K562 (cell line): ENCODE measurements around the gene PEDS1. TPM values are rescaled to one million over a fixed set of nuclear protein-coding genes. Genes with fewer than 3 reads are reported as not detected.

Source experiments
- ATAC-seq: fragments of 200-7000 bp; cut with Tn5 transposase; 3 replicates; pipeline ENCODE4 v1.9.1; 2020; ENCODE audit warnings: moderate library complexity
- BruUV-seq: library from RNA; stranded (reverse); fragments of 400-500 nt; replicated peaks from 2 replicates; lab custom pipeline; 2021; lab: Mats Ljungman, UMichigan
- CTCF ChIA-PET: fragments of 300-600 bp; formaldehyde crosslinking; extraction: SDS; loops from one replicate; lab custom pipeline; 2021; ENCODE audit warnings: low intra/inter-chr PET ratio; lab: Yijun Ruan, JAX
- POLR2A ChIA-PET: fragments of 300-600, 350-650 bp; sonication (Branson Sonifier 250); formaldehyde crosslinking; extraction: SDS; loops from one replicate; lab custom pipeline; 2021; ENCODE audit warnings: antibody characterized with exemption, inconsistent platforms; lab: Yijun Ruan, JAX
- DNase-seq, 4 experiments: peaks; one replicate each; pipeline versions ENCODE4 v3.0.0 to v3.0.0-alpha.2; 2011 to 2018; ENCODE audit warnings: low spot score in 3 of 4, mixed read lengths in 3 of 4; ENCODE audit errors: extremely low read depth in 1 of 4
- FAIRE-seq: peaks from 2 replicates; lab custom pipeline; 2011; peaks lifted over from hg19 to GRCh38; lab: Jason Lieb, UNC
- H2AFZ ChIP-seq: 2 replicates; pipeline ENCODE4 v1.6.0; 2011; ENCODE audit warnings: low read depth, low read length, control low read depth, inconsistent platforms
- H3K27ac ChIP-seq: fragments of 200-600 bp; 3 replicates; pipeline ENCODE4 v1.8.0; 2011; ENCODE audit warnings: low read depth, mild to moderate bottlenecking, control low read depth, inconsistent platforms, low read length, moderate library complexity, mixed read lengths; ENCODE audit errors: extremely low read depth
- H3K27me3 ChIP-seq, 2 experiments: fragments of 300-600 bp in 1 of 2; 2 replicates in 1 of 2; 3 replicates in 1 of 2; pipeline versions ENCODE4 v1.6.0 to v1.8.0; 2011; ENCODE audit warnings: inconsistent platforms in 2 of 2, low read length in 2 of 2, mild to moderate bottlenecking in 1 of 2, mixed read lengths in 1 of 2, moderate library complexity in 1 of 2; ENCODE audit not compliant: control insufficient read depth in 2 of 2, insufficient read depth in 2 of 2
- H3K36me3 ChIP-seq: fragments of 300-600 bp; 3 replicates; pipeline ENCODE4 v1.8.0; 2011; ENCODE audit warnings: mild to moderate bottlenecking, low read length, inconsistent platforms; ENCODE audit not compliant: control insufficient read depth, insufficient read depth
- H3K4me1 ChIP-seq, 2 experiments: fragments of 200-600 bp in 1 of 2; replicated peaks in 1 of 2; 2 replicates in 1 of 2; 3 replicates in 1 of 2; pipeline versions ENCODE4 v1.5.1 to v1.8.0; 2011; ENCODE audit warnings: inconsistent platforms in 2 of 2, low read length in 2 of 2, mild to moderate bottlenecking in 1 of 2, mixed read lengths in 1 of 2, moderate library complexity in 1 of 2; ENCODE audit not compliant: control insufficient read depth in 2 of 2, insufficient read depth in 2 of 2
- H3K4me2 ChIP-seq: 2 replicates; pipeline ENCODE4 v1.6.1; 2011; ENCODE audit warnings: low read length, control low read depth, inconsistent platforms, mixed read lengths; ENCODE audit not compliant: insufficient read depth
- H3K4me3 ChIP-seq: fragments of 200-600 bp; sonication (generic), shearing (Covaris generic); 2 replicates; pipeline ENCODE4 v1.5.1; 2016; ENCODE audit warnings: control low read depth, inconsistent platforms
- H3K79me2 ChIP-seq: fragments of 200-600 bp; 3 replicates; pipeline ENCODE4 v1.8.0; 2011; ENCODE audit warnings: low read length, inconsistent platforms; ENCODE audit not compliant: control insufficient read depth, insufficient read depth
- H3K9ac ChIP-seq, 2 experiments: 2 replicates each; pipeline versions ENCODE4 v1.6.0 to v1.6.1; 2011; ENCODE audit warnings: low read depth in 2 of 2, low read length in 2 of 2, control low read depth in 1 of 2, inconsistent platforms in 1 of 2, mild to moderate bottlenecking in 1 of 2, mixed read lengths in 1 of 2; ENCODE audit not compliant: insufficient read depth in 1 of 2
- H3K9me1 ChIP-seq: one replicate; pipeline ENCODE4 v1.6.0; 2011; ENCODE audit warnings: inconsistent platforms, mild to moderate bottlenecking, low read length, moderate library complexity; ENCODE audit not compliant: control insufficient read depth, insufficient read depth
- H3K9me3 ChIP-seq: replicated peaks from 2 replicates; pipeline ENCODE4 v1.5.1; 2011; ENCODE audit warnings: low read depth, low read length, inconsistent platforms; ENCODE audit not compliant: control insufficient read depth, insufficient read depth
- H4K20me1 ChIP-seq: replicated peaks from 2 replicates; pipeline ENCODE4 v1.6.1; 2011; ENCODE audit warnings: low read length, inconsistent platforms, mixed read lengths; ENCODE audit not compliant: control insufficient read depth, insufficient read depth
- POLR2AphosphoS5 ChIP-seq: IDR thresholded peaks from 2 replicates; pipeline ENCODE4 v1.6.1; 2011; ENCODE audit warnings: mild to moderate bottlenecking, low read depth, low read length, moderate library complexity; ENCODE audit not compliant: control insufficient read depth, insufficient read depth
- RBM14 ChIP-seq: fragments of 200-400 bp; formaldehyde crosslinking; IDR thresholded peaks from 2 replicates; pipeline ENCODE4 v1.6.1; 2018; ENCODE audit warnings: low read depth, mild to moderate bottlenecking, low read length, moderate library complexity, borderline replicate concordance; ENCODE audit not compliant: insufficient read depth
- ZBTB11 ChIP-seq, 3 experiments: fragments of 200-800 bp in 1 of 3; fragments of 250-450 bp in 1 of 3; fragments of 450-650 bp in 1 of 3; sonication (Bioruptor Pico) in 1 of 3; sonication (Bioruptor generic) in 1 of 3; formaldehyde crosslinking in 1 of 3; IDR thresholded peaks; 2 replicates each; pipeline versions ENCODE4 v1.6.1 to v1.8.0; 2016 to 2022; ENCODE audit warnings: mild to moderate bottlenecking in 2 of 3, missing genetic modification characterization in 2 of 3, missing compliant biosample characterization in 1 of 3, moderate library complexity in 1 of 3
- ZNF239 ChIP-seq: fragments of 250-450 bp; sonication (Bioruptor Pico); IDR thresholded peaks from 2 replicates; pipeline ENCODE4 v1.4.0; 2020; ENCODE audit warnings: mild to moderate bottlenecking
- WGBS: fragments of 100-300 bp; shearing (Covaris generic); methylation state at CpG from one replicate; pipeline ENCODE4 v1.1.6; 2016; ENCODE audit warnings: low coverage, mixed read lengths; ENCODE audit not compliant: insufficient coverage; ENCODE audit errors: missing lambda C conversion rate; 5-methylcytosine and 5-hydroxymethylcytosine counted together
- in situ Hi-C: fragments of 300-500 bp; cut with MboI; formaldehyde crosslinking; loops from 4 replicates; pipeline ENCODE4 v1.15.0; 2018; ENCODE audit warnings: inconsistent platforms, mixed read lengths
- intact Hi-C: fragments of 100-400 bp; cut with micrococcal nuclease; formaldehyde crosslinking; loops from 2 replicates; pipeline ENCODE4 v1.14.2; 2022
- polyA plus RNA-seq, 8 experiments: library from polyadenylated mRNA; depleted of rRNA in 4 of 8; stranded (reverse) in 5 of 8; unstranded in 3 of 8; fragments of >200 nt; fragmentation: Nextera tagmentation in 2 of 8; fragmentation: Illumina TruSeq in 1 of 8; extraction: Ambion mirVana in 2 of 8; extraction: Trizol in 1 of 8; gene quantifications; 2 replicates each; pipeline versions ENCODE4 v1.2.1 to v1.2.3, GENCODE V29; 2011 to 2014; ENCODE audit warnings: inconsistent platforms in 1 of 8, missing spikeins in 1 of 8
- total RNA-seq, 7 experiments: library from RNA; depleted of rRNA in 6 of 7; stranded (reverse); fragments of >200 nt in 6 of 7; fragmentation: Illumina TruSeq in 2 of 7; extraction: Trizol in 2 of 7; gene quantifications; 2 replicates each; pipeline versions ENCODE4 v1.2.1 to v1.2.3, GENCODE V29; 2011 to 2021; ENCODE audit warnings: low replicate concordance in 1 of 7

Gene PEDS1
- total and polyA plus RNA-seq, 9 of the 15 experiments (the other 6 are each of a cell fraction or from before 2014, with no cell fraction given) = 2.9 to 38.5 (median 24.2) TPM

- Histone ChIP-seq H3K4me3 (no peak overlapping the region), H3K79me2 (peaks cover 51% of the 10 kb centered on the region), H2AFZ (no peak overlapping the region), H3K4me2 (no peak overlapping the region), H3K9me1 (no peaks in the 10 kb centered on the region), H3K36me3 (peaks cover 71% of the 10 kb centered on the region), H4K20me1 (peaks cover 7% of the 10 kb centered on the region; the same call in 1 of the 2 replicates), H3K27ac (no peak overlapping the region), H3K4me1 (peaks cover 19 to 34% of the 10 kb centered on the region in 2 experiments), H3K9ac (0 out of 4 replicates have a peak overlapping the region, but pooled peaks of 1 of the 2 experiments have one; percentile 20), H3K9me3 (no peaks in the 10 kb centered on the region), H3K27me3 (no peaks in the 10 kb centered on the region)
- DNase-seq = no peak
- FAIRE-seq = no peak
- no peak for TF ChIP-seq POLR2AphosphoS5
- no peak for TF ChIP-seq ZBTB11 (CRISPR knock-in tag; IDR thresholded peaks at IDR 0.05)
- no peak for TF ChIP-seq RBM14
- no peak for TF ChIP-seq ZNF239 (CRISPR knock-in tag)
- in situ Hi-C loops = no loop called here
- 88% methylated on average over 6 of the region's 6 CpGs for WGBS
- ChIA-PET POLR2A (interaction anchor here (0.6 to 2.3 kb wide), 3 partner anchors 10 to 27 kb away, joined by 3 to 9 read pairs (median 4); partner anchors contain the start of gene PEDS1), CTCF (no interaction called here)
- ATAC-seq = no peak
- BruUV-seq = no TSS peak
- intact Hi-C loops = no loop called here
Observed at GRCh38 chr20:50142812-50143211, 10.7 kb downstream of the PEDS1 start.
